ENCODE data around the gene CFAP54.

CFAP54 gene

DNA sequence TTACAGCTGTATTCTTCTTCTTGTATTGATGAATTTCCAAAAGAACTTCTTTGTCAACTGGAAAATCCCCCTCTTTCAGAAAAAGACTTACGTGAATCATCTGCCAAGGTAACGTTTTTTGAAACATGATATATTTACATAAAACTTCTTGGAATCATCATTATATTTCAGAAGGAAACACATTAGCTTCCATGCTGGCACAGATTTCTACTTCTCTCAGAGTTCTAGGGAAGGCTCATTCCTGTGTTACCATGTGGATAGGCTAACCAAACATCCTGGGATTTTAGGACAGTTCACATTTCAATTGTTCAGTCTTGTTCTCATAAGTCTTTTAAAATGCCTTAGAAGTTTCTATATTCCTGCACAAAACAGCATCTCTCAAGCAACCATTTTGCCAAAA is 297.4 kb downstream of the CFAP54 start:
- Histone ChIP-seq H3K27ac (ENCODE audit: low read depth, low read length, poor library complexity, severe bottlenecking) (no peak overlapping the region), H4K20me1 (ENCODE audit: insufficient read depth, low read length) (no peaks in the 10 kb centered on the region), H3K9me3 (ENCODE audit: low read length) (no peaks in the 10 kb centered on the region), H3K4me3 (ENCODE audit: low read depth, low read length, poor library complexity, severe bottlenecking) (no peak overlapping the region), H3K4me2 (ENCODE audit: low read length) (no peak overlapping the region), H3K9ac (ENCODE audit: low read length) (no peak overlapping the region), H3K79me2 (ENCODE audit: insufficient read depth, low read length) (no peaks in the 10 kb centered on the region), H3K9me2 (ENCODE audit: low read depth, low read length) (no peaks in the 10 kb centered on the region), H3K27me3 (ENCODE audit: insufficient read depth, low read length) (no peaks in the 10 kb centered on the region), H3K36me3 (ENCODE audit: insufficient read depth, low read length) (no peaks in the 10 kb centered on the region), H3F3A (ENCODE audit: insufficient read depth, low read length) (no peaks in the 10 kb centered on the region), H2AFZ (ENCODE audit: low read length) (no peak overlapping the region), H3K4me1 (ENCODE audit: insufficient read depth, low read length, severe bottlenecking) (no peaks in the 10 kb centered on the region)
- no peak for TF ChIP-seq EZH2 (IDR thresholded peaks at IDR 0.05; ENCODE audit: borderline replicate concordance, low read length)
- TF ChIP-seq, protein P1, sequence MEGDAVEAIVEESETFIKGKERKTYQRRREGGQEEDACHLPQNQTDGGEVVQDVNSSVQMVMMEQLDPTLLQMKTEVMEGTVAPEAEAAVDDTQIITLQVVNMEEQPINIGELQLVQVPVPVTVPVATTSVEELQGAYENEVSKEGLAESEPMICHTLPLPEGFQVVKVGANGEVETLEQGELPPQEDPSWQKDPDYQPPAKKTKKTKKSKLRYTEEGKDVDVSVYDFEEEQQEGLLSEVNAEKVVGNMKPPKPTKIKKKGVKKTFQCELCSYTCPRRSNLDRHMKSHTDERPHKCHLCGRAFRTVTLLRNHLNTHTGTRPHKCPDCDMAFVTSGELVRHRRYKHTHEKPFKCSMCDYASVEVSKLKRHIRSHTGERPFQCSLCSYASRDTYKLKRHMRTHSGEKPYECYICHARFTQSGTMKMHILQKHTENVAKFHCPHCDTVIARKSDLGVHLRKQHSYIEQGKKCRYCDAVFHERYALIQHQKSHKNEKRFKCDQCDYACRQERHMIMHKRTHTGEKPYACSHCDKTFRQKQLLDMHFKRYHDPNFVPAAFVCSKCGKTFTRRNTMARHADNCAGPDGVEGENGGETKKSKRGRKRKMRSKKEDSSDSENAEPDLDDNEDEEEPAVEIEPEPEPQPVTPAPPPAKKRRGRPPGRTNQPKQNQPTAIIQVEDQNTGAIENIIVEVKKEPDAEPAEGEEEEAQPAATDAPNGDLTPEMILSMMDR (IDR thresholded peaks at IDR 0.05; ENCODE audit: low read length), result no peak

DNA sequence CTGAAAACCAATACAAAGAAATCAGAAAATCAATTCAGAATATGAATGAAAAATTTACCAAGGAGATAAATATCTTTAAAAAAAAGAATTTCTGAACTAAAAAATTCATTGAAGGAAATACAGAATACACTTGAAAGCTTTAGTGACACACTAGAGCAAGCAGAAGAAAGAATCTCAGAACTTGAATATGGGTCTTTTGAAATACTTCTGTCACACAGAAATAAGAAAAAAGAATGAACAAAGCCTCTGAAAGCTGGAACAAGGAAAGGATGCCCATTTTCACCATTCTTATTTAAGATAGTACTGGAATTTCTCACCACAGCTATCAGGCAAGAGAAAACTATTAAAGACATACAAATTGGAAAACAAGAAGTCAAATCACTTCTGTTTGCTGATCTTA is 314.6 kb downstream of the CFAP54 start:
- Histone ChIP-seq H3F3A (ENCODE audit: insufficient read depth, low read length) (no peaks in the 10 kb centered on the region), H3K27ac (ENCODE audit: low read depth, low read length, poor library complexity, severe bottlenecking) (no peak overlapping the region), H3K36me3 (ENCODE audit: insufficient read depth, low read length) (no peaks in the 10 kb centered on the region), H3K4me2 (ENCODE audit: low read length) (no peak overlapping the region), H3K79me2 (ENCODE audit: insufficient read depth, low read length) (no peaks in the 10 kb centered on the region), H3K4me3 (ENCODE audit: low read depth, low read length, poor library complexity, severe bottlenecking) (no peak overlapping the region), H3K27me3 (ENCODE audit: insufficient read depth, low read length) (no peaks in the 10 kb centered on the region), H3K9ac (ENCODE audit: low read length) (no peak overlapping the region), H3K9me2 (ENCODE audit: low read depth, low read length) (no peaks in the 10 kb centered on the region), H3K9me3 (ENCODE audit: low read length) (0 out of 2 replicates have a peak, but pooled peaks cover 5% of the 10 kb centered on the region), H4K20me1 (ENCODE audit: insufficient read depth, low read length) (no peaks in the 10 kb centered on the region), H2AFZ (ENCODE audit: low read length) (no peak overlapping the region), H3K4me1 (ENCODE audit: insufficient read depth, low read length, severe bottlenecking) (no peaks in the 10 kb centered on the region)
- TF ChIP-seq, protein P1 (IDR thresholded peaks at IDR 0.05; ENCODE audit: low read length), result no peak
- TF ChIP-seq EZH2 (IDR thresholded peaks at IDR 0.05; ENCODE audit: borderline replicate concordance, low read length), result no peak

DNA sequence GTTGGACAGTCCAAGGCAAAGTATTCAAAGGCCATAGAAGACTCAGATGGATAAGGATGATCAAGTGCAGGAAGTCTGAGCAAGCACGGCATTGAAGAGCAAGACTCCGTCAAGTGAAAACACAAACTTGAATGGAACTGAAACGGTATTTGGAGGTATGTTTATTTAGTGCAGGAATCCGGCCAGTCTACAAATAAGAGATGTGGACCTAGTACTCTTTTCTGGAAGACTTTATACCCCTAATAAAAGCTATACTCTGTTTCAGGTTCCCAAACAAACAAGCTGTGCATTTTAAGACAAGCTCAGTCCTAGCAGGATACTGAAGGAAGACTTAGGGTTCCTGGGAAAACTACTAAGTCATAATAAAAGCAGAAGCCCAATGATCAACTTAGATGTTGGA is 316.9 kb downstream of the CFAP54 start:
- H3K27me3 ChIP-seq (ENCODE audit: insufficient read depth, low read length), result no peaks in the 10 kb centered on the region
- H4K20me1 ChIP-seq (ENCODE audit: insufficient read depth, low read length), result no peaks in the 10 kb centered on the region
- no peak overlapping the region for H3K27ac ChIP-seq (ENCODE audit: low read depth, low read length, poor library complexity, severe bottlenecking)
- H3K4me2 ChIP-seq (ENCODE audit: low read length), result no peak overlapping the region
- H3K4me1 ChIP-seq (ENCODE audit: insufficient read depth, low read length, severe bottlenecking), result no peaks in the 10 kb centered on the region
- H2AFZ ChIP-seq (ENCODE audit: low read length), result no peak overlapping the region
- no peak overlapping the region for H3K4me3 ChIP-seq (ENCODE audit: low read depth, low read length, poor library complexity, severe bottlenecking)
- TF ChIP-seq, protein P1 (IDR thresholded peaks at IDR 0.05; ENCODE audit: low read length), result no peak
- no peaks in the 10 kb centered on the region for H3K9me2 ChIP-seq (ENCODE audit: low read depth, low read length)
- no peak overlapping the region for H3K9ac ChIP-seq (ENCODE audit: low read length)
- 0 out of 2 replicates have a peak, but pooled peaks cover 5% of the 10 kb centered on the region for H3K9me3 ChIP-seq (ENCODE audit: low read length)
- H3F3A ChIP-seq (ENCODE audit: insufficient read depth, low read length), result no peaks in the 10 kb centered on the region
- H3K36me3 ChIP-seq (ENCODE audit: insufficient read depth, low read length), result no peaks in the 10 kb centered on the region
- H3K79me2 ChIP-seq (ENCODE audit: insufficient read depth, low read length), result no peaks in the 10 kb centered on the region

Data from OCI-LY1 (cell line).